ENCODE measurements around the gene FHOD3.

- TF ChIP-seq POLR2A (IDR thresholded peaks at IDR 0.05), result no peak
- no peak for TF ChIP-seq CTCF (IDR thresholded peaks at IDR 0.05)
Measured at GRCh38 chr18:36558234-36558633, 260.7 kb downstream of the FHOD3 start.
